GM13977 (cell line): ENCODE measurements around the gene ALG14.

Source experiments
- DNase-seq: peaks from one replicate; pipeline ENCODE4 v3.0.0; 2012; ENCODE audit warnings: low spot score
- in situ Hi-C: fragments of 300-500 bp; cut with MboI; formaldehyde crosslinking; loops from one replicate; pipeline ENCODE4 v1.12.0; 2022; ENCODE audit warnings: low sequenced_read_pairs, low pct_unique_long_range_greater_than_20kb, mixed read lengths, inconsistent platforms; ENCODE audit not compliant: unreplicated experiment
- TF ChIP-seq, protein P1 (sequence below): IDR thresholded peaks from 2 replicates; pipeline ENCODE4 v1.5.1; 2012; ENCODE audit warnings: mild to moderate bottlenecking, control low read depth; ENCODE audit not compliant: insufficient read depth; ENCODE audit errors: extremely low read depth, missing control alignments

Gene ALG14

GRCh38 chr1:94940738-94941137 lies 132.0 kb downstream of the ALG14 start:
- DNase-seq, result no peak
- in situ Hi-C loops, result no loop called here
- TF ChIP-seq, protein P1, sequence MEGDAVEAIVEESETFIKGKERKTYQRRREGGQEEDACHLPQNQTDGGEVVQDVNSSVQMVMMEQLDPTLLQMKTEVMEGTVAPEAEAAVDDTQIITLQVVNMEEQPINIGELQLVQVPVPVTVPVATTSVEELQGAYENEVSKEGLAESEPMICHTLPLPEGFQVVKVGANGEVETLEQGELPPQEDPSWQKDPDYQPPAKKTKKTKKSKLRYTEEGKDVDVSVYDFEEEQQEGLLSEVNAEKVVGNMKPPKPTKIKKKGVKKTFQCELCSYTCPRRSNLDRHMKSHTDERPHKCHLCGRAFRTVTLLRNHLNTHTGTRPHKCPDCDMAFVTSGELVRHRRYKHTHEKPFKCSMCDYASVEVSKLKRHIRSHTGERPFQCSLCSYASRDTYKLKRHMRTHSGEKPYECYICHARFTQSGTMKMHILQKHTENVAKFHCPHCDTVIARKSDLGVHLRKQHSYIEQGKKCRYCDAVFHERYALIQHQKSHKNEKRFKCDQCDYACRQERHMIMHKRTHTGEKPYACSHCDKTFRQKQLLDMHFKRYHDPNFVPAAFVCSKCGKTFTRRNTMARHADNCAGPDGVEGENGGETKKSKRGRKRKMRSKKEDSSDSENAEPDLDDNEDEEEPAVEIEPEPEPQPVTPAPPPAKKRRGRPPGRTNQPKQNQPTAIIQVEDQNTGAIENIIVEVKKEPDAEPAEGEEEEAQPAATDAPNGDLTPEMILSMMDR, result no peak

DNA sequence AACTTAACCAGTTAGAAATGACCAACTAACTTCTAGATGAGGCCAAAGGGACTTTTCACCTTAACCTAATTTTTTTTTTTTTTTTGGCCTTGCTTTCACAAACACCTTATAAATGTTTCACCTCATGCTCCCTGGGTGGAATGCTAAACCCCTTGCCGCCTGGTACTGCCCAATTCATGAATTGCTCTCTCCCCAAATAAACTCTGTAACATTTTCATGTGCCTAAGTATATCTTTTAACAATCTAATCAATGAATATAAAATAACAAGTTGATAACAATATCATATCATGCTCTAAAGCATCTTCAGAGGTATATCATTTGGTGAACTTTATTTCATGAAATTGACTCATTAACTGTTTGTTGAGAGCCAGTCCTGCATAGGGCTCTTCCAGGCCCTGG lies 134.9 kb downstream of the ALG14 start:
- in situ Hi-C loops, result no loop called here
- TF ChIP-seq, protein P1, result no peak

DNA sequence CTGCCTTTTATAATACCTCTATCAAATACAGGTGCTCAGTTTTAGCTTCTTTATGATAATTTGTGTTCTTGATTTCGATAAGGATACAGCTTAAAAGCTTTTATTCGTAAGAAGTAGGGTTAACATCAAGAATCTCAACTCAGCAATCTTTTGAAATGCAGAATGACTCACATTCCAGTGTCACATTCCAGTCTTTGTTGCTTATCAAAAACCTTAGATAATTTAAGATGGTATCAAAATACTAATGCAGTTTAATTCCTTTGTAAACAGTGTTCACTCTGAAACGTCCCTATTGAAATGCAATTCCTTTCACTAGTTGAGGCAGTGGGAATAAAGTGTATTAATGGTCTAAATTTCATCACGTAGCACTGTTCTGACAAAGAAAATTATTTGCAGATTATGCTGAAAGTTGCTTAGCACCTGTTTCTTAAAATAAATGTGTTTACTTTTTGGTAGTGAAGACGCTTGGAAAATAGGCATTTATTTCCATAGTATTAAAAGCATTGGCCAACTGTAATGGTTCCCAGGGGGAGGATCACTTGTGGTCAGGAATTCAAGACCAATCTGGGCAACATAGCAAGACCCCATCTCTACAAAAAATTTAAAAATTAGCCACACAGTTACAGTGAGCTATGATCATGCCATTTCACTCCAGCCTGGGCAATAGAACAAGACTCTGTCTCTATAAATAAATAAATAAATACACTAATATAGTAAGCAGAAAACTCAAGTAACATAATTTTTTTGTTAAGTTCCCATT lies 135.7 kb downstream of the ALG14 start:
- DNase-seq, result no peak
- in situ Hi-C loops, result no loop called here

More for the DNA sequence above, 134.9 kb downstream of the ALG14 start:
- DNase-seq, result no peak

DNA sequence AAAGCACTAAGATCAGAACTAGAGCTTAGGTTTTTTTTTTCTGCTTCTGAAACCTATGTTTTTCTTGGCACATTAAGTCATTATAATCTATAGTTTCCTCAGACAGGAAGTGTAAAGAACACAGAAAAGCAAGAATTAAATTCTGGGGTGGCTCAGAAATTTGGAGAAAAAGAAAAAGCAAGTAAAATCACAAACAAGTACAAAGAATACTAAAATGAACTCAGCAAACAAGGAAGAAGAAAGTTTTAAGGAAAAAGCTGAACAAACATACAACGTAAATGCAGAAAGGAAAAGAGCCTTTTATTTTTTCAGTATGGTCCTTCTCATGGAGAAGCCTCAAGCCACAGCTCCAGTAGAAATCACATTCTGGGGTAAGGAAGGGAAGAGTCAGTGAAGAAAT lies 137.3 kb downstream of the ALG14 start:
- TF ChIP-seq, protein P1, result no peak
- no peak for DNase-seq
- in situ Hi-C loops, result no loop called here

More for the DNA sequence above, 135.7 kb downstream of the ALG14 start:
- TF ChIP-seq, protein P1, result no peak

GRCh38 chr1:94935034-94935433 lies 137.7 kb downstream of the ALG14 start:
- DNase-seq, result no peak
- TF ChIP-seq, protein P1, result no peak
- in situ Hi-C loops, result no loop called here

DNA sequence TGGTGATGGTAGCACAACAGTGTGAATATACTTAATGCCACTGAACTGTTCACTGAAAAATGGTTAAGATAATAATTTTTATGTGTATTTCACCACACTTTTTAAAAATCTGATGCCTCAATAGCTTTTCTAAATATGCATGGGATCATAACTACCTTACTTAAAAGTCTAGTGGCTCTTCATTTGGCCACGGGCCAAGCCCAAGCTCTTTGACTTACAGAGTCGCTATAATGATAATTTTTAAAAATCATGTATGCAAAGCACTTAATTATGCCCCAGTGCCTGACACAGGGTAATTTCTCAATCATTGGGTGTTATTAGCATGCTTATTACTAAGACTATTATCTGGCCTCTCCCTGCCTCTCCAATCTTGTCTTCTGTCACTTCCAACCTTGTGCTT lies 138.2 kb downstream of the ALG14 start:
- TF ChIP-seq, protein P1, result no peak
- no peak for DNase-seq
- in situ Hi-C loops, result no loop called here
